ENCODE data around the gene SLC30A1.

SLC30A1 gene

DNA sequence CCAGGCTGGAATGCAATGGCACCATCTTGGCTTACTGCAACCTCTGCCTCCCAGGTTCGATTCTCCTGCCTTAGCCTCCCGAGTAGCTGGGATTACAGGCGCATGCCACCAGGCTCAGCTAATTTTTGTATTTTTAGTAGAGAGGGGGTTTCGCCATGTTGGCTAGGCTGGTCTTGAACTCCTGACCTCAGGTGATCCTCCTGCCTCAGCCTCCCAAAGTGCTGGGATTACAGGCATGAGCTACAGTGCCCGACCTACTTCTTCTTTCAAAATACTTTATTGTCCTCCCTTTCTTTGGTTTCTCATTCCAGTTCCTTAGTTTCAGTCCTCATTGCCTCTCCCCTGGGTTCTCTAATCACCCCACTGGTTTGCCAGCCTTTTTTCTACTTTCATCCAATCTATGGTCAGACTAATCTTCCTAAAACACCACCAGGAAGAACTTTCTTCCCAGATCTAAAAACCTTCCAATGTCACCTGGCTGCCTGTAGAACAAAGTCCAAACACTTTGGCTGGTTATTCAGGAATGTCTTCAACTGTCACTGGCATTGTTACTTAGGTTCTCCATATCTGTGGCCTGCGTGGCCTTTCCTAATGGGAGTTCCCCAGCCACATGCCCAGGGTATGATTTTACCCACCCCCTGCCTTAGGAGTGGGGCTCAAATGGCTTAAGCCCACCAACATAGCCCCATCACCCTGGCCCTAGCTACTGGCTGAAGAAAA, 29.0 kb upstream of the SLC30A1 start:
- no peak for DNase-seq (ENCODE audit: low read depth)

DNA sequence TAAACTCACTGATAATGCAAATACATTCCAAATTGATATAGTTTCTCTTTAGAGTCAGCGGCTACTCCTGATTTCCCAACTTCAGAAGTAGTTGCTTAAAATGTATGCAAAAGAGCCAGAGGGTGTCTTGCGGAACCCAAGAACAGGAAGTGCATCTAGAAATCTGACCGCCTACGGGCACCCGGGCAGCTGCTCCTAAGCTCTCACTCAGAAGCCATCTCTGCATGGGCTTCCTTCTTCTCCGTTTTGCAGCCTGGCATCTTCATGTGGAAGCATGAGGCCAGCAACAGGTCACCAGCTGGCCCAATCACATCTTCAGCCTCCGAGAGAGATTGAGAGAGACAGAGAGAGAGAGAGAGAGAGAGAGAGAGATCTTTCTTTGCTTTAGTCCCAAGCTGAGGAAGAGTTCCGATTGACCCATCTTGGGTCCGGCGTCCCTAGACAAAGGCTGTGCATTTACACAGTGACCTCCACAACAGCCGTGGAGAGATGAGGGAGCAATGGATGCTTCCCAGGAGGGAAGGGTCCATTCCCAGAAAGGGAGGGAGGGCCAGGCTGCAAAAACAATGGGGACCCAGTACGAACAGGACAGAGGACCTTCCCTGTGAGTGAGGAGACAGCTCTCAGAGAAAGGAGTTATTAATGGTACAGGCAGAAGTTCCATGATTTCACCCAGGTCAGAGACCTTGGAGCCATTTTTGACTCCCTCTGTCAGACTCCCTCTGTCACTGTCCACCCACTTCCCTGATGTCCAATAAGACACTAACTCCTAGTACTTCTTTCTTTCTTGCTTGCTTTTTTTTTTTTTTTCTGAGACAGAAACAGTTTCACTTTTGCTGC, 28.2 kb upstream of the SLC30A1 start:
- DNase-seq (ENCODE audit: low read depth): no peak

GRCh38 chr1:211606332-211606913, 27.5 kb upstream of the SLC30A1 start:
- DNase-seq (ENCODE audit: low read depth): no peak

- DNase-seq (ENCODE audit: low read depth): no peak
These were observed 26.8 kb upstream of the SLC30A1 start for GRCh38 chr1:211605603-211606331.

DNA sequence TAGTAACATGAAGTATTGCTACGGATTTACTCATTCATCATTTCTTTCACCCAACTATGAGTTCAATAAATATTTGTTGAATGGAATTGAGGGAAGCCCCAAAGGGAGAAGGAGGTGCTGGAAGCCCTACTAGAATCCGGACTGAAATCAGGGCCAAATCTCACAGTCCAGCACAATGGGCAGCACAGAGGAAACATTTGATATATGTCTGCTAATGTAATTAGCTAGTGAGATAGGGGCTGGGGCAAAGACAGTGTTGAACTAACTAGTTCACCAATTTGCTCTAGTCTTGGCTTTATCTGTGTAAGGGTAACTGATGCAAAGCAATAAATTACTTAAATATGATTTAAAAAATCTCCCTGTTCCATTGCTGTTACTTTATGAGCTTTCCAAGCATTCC, 26.1 kb upstream of the SLC30A1 start:
- DNase-seq (ENCODE audit: low read depth): no peak

- no peak for DNase-seq (ENCODE audit: low read depth)
These were observed 25.6 kb upstream of the SLC30A1 start for GRCh38 chr1:211604548-211604947.

- no peak for DNase-seq (ENCODE audit: low read depth)
These were observed 24.8 kb upstream of the SLC30A1 start for GRCh38 chr1:211603713-211604112.

DNA sequence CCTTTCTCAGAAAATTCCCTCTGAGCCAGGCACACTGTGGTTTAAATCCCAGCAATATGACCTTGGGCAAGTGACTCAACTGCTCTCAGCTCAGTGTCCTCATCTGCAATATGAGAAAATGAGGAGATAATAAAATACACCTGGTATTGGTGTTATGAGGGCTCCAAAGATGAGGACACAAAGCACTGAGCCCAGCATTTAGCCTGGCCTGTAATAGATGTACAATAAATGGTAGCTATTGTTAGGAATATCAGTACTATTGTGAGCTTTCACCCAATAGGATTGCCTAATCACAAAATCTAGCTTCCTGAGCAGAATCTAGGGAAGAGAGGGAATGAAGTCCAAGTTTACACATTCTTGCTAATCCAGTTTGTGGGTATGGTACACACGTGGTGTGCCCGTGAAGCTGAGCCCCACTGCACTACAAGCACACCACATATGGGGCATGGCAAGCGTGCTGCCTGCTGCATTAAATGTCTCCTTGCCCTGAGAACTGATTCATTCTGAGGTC, 24.3 kb upstream of the SLC30A1 start:
- no peak for DNase-seq (ENCODE audit: low read depth)

DNA sequence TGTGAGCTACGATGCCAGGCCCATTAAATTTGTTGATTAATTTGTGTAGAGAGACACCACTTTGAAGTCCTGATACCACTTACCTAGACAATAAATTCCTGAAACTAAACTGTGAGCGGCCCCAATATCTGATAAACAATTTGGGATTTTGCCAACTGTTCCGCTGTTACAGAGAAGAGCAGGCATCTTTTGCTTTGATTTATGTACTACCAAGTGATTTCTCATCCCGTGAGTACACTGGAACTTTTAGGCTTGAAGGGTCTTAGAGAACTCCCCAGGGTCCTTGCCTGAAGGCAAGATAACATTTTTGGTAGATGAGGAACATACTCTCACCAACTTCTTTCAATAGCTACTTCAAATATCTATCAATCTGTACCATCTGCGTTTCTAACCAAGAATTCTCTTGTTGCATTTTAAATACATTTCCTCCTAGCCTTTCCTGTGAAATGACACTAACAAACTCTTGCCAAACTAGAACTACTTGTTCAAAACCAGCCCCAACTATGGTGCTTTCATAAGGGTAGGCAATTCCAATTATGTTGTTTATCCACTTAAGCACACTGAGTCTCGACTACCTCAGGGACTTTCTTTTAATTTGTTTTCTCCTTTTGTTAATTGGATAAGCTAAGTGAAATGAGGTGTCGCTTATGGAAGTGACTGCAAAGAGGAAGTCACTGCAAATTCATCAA, 23.2 kb upstream of the SLC30A1 start:
- no peak for DNase-seq (ENCODE audit: low read depth)

- no peak for DNase-seq (ENCODE audit: low read depth)
These were observed 22.2 kb upstream of the SLC30A1 start for GRCh38 chr1:211601159-211601558.

GRCh38 chr1:211599250-211599649, 20.3 kb upstream of the SLC30A1 start:
- no peak for DNase-seq (ENCODE audit: low read depth)

- DNase-seq (ENCODE audit: low read depth): no peak
These were observed 19.6 kb upstream of the SLC30A1 start for GRCh38 chr1:211598514-211598913.

DNA sequence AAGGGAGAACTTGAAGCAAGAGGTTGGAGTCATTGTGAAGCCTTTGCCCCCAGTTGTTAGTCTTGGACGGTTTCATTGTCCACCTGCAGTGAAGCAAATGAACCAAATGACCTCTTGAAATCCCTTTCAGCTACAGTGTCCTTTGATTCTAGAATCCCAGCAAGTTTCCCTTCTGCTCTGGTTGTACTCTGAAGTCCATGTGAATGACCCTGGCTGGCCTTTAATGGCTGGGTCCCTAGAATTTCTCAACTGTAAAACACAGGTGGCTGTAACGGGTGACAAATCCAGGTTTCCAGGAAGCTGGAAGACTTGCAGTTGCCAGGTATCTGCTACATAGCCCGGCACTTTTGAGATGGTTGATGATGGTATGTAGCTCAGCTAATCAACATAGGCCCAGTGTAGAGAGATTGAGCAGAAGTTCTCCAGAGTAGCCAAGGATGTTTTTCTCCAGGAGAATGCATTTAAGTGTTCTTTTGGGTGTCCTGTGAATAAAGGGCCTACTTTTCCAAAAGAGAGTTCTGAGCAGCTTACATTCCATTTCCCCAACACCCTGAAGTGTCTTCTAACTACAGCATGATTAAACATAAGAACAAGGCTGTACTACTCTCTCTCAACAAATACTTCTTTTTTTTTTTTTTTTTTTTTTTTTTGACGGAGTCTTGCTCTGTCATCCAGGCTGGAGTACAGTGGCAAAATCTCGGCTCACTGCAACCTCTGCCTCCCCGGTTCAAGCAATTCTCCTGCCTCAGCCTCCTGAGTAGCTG, 17.6 kb upstream of the SLC30A1 start:
- no peak for DNase-seq (ENCODE audit: low read depth)

GRCh38 chr1:211595419-211595818, 16.5 kb upstream of the SLC30A1 start:
- DNase-seq (ENCODE audit: low read depth): no peak

DNA sequence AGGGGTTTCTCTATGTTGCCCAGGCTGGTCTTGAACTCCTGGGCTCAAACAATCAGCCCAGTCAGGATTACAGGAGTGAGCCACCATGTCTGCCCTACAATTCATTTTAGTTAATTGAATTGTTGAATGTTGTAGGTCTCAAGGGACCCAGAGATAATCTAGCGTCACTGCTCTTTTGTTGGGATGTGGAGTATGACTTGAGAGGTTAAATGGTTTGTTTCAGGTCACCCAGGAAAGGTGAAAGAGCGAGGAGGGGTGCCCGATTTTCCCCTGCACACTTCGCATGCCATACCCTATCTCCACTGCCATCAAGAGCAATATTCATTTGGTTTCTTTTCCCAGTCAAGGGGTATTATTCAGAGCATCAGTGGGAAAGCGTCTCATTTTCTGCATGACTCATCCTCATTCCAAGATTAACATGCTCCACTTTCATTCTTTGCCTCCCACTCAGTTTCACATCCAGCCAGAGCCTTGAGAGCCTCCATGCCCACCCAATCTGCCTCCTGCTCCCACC, 13.1 kb upstream of the SLC30A1 start:
- no peak for DNase-seq (ENCODE audit: low read depth)

GRCh38 chr1:211589782-211590721, 11.1 kb upstream of the SLC30A1 start:
- DNase-seq (ENCODE audit: low read depth): no peak

- no peak for DNase-seq (ENCODE audit: low read depth)
These were observed 9.8 kb upstream of the SLC30A1 start for GRCh38 chr1:211588711-211589110.

DNA sequence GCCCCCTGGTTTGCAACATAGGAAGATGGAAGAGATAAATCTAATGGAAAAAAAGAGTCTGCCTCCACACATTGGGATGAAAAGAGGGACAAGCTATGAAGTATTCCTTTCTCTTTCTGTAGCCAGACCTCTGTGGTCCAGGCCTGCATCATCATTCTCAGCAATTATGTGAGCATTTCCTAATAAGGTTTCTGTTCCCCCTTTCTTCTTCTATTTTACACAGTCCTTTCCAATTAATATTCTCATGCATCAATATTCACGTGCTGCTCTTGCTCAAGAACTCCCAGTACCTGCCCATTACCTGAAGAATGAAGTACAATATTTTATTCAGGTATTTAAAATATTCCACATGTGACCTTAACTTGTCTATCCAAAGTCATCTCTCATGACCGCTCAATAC, 8.2 kb upstream of the SLC30A1 start:
- no peak for DNase-seq (ENCODE audit: low read depth)

DNA sequence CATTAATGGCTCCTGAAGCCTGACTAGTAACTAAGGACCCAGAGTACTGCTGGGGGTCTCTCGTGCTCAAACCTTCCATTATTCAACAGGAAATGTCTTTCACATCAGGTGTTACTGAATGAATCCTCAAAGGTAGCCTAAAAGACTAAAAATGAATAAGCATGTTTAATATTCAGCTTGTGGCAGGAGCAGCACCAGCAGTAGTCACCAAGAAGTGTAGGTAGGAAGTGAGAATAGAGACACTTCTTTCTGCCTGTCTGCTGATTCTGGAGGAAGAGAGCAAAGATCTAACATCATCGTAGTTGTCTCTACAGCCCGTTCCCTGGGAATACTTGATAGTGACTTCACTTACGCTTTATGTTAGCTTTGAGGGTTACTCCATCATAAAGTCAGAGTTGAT, 7.6 kb upstream of the SLC30A1 start:
- DNase-seq (ENCODE audit: low read depth): no peak

Measured in activated gamma-delta T cell treated with anti-CD3 and anti-CD28 coated beads, Interleukin-2, amount 50 U/mL, for 16 hours (primary cell).